NCI-H524 treated with DMSO at 0.1 percent for 48 hours (cell line): ENCODE results near the gene RNF123.

Source experiments
- DNase-seq: peaks from one replicate; lab custom pipeline; 2025; lab: John Stamatoyannopoulos, UW

RNF123 gene

GRCh38 chr3:49658711-49659110 lies 30.6 kb upstream of the RNF123 start:
- DNase-seq = no peak

DNA sequence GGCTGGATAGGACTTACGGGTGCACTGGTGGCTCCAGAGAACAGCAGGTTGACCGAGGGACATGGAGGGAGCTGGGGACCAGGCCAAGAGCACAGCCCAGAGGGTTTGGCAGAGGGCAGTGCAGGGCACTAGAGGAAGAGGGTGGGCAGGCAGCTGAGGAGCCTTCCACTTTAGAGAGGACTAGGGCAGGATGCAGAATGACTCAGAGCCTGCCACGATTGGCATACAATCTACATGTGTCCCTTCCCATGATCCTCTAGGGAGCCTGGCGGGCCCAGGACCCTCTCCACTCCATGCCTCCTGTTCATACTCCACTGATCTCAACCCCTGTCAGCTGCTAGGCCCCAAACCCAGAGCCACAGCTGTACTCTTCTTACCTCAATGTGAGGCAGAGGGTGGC lies 29.6 kb upstream of the RNF123 start:
- no peak for DNase-seq

- no peak for DNase-seq
Measured at GRCh38 chr3:49661281-49661680, 28.1 kb upstream of the RNF123 start.

GRCh38 chr3:49662021-49662420 lies 27.3 kb upstream of the RNF123 start:
- DNase-seq = no peak

DNA sequence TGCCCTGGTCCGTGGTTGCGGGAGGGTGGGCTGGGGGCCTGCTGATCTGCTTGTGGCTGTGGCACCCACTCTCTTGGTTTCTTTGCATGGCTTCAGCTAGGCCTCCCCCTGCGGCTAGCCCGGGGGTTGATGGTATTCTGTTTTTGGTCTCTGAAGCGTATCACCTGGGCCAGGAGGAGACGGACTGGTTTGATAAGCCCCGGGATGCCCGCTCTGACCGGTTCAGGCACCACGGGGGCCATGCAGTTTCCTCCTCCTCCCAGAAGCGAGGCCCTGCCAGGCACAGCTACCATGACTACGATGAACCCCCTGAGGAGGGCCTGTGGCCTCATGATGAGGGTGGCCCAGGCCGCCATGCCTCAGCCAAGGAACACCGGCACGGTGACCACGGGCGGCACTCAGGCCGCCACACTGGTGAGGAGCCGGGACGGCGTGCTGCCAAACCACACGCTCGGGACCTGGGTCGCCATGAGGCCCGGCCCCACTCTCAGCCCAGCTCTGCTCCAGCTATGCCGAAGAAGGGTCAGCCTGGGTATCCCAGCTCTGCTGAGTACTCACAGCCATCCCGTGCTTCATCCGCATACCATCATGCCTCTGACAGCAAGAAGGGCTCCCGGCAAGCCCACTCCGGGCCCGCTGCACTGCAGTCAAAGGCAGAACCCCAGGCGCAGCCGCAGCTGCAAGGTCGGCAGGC lies 26.5 kb upstream of the RNF123 start:
- no peak for DNase-seq

GRCh38 chr3:49663831-49664230 lies 25.5 kb upstream of the RNF123 start:
- no peak for DNase-seq

DNA sequence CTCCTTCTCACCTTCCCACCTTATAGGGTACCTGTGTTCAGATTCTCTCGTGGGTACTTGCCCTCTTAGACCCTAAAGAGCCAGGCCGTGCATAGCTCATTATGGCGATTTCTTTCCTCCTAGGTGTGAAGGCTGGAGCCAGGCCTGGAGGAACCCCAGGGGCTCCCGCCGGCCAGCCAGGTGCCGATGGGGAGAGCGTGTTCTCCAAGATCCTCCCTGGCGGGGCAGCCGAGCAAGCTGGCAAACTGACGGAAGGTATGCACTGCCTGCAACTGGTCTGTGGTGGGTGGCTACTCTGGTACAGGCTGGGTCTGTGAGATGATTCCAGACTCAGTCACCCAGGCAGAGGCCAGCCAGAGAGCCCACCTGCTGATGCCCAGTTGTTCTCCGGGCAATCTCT lies 25.1 kb upstream of the RNF123 start:
- no peak for DNase-seq

DNA sequence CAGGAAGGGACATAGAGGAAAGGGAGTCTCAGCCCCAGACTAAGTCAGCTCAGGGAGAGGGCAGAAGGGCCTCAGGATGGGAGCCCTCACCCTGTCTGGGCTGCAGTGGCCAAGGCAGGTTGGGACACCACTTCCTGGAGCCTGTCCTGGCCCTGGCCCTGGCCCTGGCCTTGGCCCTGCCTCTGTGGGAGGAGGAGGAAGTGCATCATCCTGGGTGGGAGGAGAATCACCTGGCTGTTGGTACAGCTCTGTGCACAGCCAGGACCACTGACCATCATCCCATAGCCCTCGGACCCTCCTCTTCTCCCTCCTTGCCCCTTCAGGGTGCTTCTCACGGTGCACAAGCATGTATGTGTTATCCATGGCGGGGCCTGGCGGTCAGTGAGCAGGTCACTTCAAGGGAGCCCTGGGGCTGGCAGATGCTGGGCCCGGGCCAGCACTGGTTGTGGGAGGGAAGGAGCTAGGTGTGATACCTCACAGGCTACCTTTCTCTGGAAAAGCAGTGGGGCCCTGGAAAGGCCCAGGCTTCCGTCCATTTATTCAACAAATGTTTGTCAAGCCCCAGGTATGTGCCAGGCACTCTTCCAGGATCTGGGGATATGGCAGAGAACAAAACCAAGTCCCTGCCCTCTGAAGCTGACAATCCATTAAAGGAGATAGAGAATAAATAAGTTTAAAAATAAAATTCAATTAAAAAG lies 23.4 kb upstream of the RNF123 start:
- DNase-seq = no peak

- DNase-seq = no peak
Measured at GRCh38 chr3:49666592-49666991, 22.8 kb upstream of the RNF123 start.

GRCh38 chr3:49667701-49668413 lies 21.5 kb upstream of the RNF123 start:
- no peak for DNase-seq

DNA sequence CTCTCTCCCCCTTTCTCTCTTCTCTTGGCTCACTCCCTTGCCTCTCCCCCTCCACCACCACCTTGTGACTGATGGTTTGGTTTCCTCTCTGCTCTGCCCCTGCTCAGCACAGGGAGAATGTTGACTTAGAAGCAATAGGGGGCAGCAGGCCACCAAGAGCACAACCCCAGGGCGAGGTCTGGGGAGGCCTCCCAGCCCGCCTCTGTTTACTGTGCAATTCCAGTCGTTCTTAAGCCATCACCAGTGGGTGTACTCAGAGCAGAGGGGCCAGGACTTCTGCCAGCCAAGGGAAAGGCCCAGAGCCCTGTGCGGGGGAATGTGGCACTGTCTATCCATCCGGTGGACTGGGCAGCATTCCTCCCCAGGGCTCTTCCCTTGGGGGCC lies 21.0 kb upstream of the RNF123 start:
- DNase-seq = no peak

GRCh38 chr3:49668861-49669260 lies 20.5 kb upstream of the RNF123 start:
- no peak for DNase-seq

GRCh38 chr3:49669352-49669751 lies 20.0 kb upstream of the RNF123 start:
- DNase-seq = no peak

DNA sequence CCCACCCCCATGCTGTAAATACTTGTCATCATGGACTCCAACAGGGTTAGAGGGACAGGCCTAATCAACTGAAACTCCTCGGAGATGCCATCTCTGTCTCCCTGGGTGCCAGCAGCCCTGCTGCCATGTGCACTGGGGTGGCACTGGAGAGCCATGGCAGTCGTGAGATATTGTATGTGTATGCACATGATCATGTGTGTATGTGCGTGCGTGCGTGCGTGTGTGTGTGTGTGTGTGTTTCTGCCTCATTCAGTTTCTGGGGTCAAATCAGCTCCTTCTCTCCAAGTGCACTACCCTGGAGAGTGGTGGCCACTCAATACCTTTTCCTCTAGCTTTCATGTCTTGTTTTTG lies 18.4 kb upstream of the RNF123 start:
- no peak for DNase-seq

- no peak for DNase-seq
Measured at GRCh38 chr3:49671291-49672288, 17.8 kb upstream of the RNF123 start.

- no peak for DNase-seq
Measured at GRCh38 chr3:49673121-49673714, 16.1 kb upstream of the RNF123 start.

GRCh38 chr3:49673715-49674496 lies 15.5 kb upstream of the RNF123 start, which contains the start of gene APEH:
Gene APEH (plus strand): TSS chr3:49674351. CDS start chr3:49674402, 51 bp downstream.
- DNase-seq = no peak

- no peak for DNase-seq
Measured at GRCh38 chr3:49674497-49674983, 14.8 kb upstream of the RNF123 start.

DNA sequence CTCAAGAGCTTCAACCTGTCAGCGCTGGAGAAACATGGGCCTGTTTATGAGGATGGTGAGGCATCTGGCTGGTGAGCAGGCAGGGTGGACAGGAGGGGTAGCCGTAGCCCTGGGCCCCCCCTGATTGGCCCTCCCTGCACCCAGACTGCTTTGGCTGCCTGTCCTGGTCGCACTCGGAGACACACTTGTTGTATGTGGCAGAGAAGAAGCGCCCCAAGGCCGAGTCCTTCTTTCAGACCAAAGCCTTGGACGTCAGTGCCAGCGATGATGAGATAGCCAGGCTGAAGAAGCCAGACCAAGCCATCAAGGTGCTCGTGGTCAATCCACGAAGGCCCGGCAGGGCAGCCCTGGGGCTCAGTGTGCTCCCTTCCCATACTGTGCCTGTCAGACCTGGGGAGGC lies 13.4 kb upstream of the RNF123 start:
- no peak for DNase-seq

- DNase-seq = no peak
Measured at GRCh38 chr3:49680493-49681231, 8.7 kb upstream of the RNF123 start.
